HG03457 (cell line): ENCODE data around the gene SLC22A17.
"Not testable (repeated sequence)": the region's sequence is repeated elsewhere in the genome, so short reads cannot be mapped to it uniquely, and the experiment has no call there.

Source experiments
- ATAC-seq: cut with Tn5 transposase; IDR thresholded peaks from one replicate; pipeline ENCODE4 v1.9.1; 2021; ENCODE audit warnings: moderate number of reproducible peaks; ENCODE audit not compliant: unreplicated experiment

SLC22A17 gene

GRCh38 chr14:23352506-23353432, at the start of gene SLC22A17:
Gene SLC22A17, minus strand, starts transcription at chr14:23352887.
- no peak for ATAC-seq

GRCh38 chr14:23401291-23401690, 48.6 kb upstream of the SLC22A17 start:
- ATAC-seq: no peak

GRCh38 chr14:23400496-23401149, 47.9 kb upstream of the SLC22A17 start:
- not testable (repeated sequence) for ATAC-seq

GRCh38 chr14:23399591-23399990, 46.9 kb upstream of the SLC22A17 start:
- ATAC-seq: no peak

GRCh38 chr14:23399136-23399535, 46.4 kb upstream of the SLC22A17 start:
- ATAC-seq: no peak

- no peak for ATAC-seq
These were observed 45.7 kb upstream of the SLC22A17 start for GRCh38 chr14:23398348-23398747.

DNA sequence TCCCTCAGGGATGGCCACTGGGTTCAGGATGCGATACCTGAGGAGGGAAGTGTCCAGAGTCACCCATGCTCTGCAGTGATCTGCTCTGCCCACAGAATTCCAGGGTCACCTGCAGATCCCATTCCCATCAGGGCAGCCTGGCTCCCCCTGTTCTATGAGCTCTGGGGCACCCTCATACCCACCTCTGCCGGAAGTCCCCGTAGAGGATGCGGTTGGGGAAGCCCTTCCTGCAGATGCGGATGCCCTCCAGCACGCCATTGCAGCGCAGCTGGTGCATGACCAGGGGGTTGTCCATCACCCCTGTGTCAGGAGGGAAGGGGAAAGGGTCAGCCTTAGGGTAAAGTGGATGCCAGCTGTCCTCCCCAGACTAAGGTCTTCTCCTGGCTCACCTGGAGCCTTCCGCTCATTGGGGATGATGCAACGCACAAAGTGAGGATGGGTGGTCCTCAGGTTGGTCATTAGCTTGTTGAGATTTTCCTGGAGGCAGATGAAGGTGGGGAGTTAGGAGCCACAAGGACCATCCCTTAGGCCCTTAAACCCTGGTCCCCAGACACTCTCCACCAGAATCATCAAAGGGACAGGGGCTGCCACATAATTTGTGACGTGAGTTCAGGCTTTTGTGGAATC, 44.2 kb upstream of the SLC22A17 start:
- ATAC-seq: no peak

DNA sequence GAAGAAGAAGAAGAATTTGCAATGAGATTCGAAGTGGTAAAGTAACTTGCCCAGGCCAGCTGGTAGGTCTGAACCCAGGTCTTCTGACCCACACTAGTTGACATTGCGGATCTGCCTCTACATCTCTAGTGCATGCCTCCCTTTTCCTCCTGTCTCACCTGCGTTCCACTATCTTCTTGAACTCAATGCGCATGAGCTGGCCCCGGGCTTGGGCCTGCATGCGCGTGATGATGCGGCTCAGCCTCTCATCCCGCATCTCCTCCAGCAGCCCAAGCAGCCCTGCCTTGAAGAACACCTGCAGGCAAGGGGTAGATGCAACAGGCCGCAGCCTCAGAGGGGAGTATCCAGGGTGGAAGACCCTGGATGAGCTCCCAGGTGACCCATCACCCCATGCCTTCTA, 43.4 kb upstream of the SLC22A17 start:
- ATAC-seq: no peak

DNA sequence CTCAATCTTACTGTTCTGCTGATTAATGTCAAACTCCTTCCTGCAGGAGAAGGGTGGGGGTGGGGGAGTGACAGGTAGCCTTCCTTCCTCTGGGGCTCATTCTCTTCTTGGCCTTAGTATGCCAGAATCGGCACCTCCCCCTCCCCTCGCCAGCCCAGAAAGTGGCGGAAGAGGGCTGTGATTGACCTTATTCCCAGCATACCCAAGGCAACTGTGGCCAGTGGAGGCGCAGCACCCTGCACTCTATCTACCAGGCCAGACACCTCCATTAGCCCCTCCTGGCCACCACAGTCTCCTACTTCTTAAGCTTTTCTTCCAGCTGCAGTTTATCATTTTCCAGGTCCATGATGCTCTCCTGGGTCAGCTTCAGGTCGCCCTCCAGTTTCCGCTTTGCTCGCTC, 39.9 kb upstream of the SLC22A17 start:
- no peak for ATAC-seq

DNA sequence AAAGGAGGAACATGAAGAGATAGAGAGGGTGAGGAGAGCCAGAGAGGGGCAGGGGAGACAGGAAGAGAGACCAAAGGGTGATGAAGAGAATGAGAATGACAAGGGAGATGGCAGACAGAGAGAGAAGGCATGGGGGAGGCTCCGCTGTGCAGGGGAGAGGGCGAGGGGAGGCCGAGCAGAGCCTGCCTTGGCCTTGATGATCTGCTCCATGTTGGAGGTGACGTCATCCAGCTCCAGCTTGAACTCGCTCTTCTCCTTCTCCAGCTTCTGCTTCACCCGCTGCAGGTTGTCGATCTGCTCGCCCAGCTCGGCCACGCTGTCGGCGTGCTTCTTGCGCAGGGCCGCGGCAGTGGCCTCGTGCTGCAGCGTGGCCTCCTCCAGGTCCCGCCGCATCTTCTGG, 37.2 kb upstream of the SLC22A17 start:
- not testable (repeated sequence) for ATAC-seq

- ATAC-seq: no peak
These were observed 36.7 kb upstream of the SLC22A17 start for GRCh38 chr14:23389396-23389795.

- ATAC-seq: no peak
These were observed 36.3 kb upstream of the SLC22A17 start for GRCh38 chr14:23388996-23389395.

GRCh38 chr14:23387916-23388882, 35.5 kb upstream of the SLC22A17 start:
- ATAC-seq: no peak

- no peak for ATAC-seq
These were observed 34.3 kb upstream of the SLC22A17 start for GRCh38 chr14:23386999-23387398.

DNA sequence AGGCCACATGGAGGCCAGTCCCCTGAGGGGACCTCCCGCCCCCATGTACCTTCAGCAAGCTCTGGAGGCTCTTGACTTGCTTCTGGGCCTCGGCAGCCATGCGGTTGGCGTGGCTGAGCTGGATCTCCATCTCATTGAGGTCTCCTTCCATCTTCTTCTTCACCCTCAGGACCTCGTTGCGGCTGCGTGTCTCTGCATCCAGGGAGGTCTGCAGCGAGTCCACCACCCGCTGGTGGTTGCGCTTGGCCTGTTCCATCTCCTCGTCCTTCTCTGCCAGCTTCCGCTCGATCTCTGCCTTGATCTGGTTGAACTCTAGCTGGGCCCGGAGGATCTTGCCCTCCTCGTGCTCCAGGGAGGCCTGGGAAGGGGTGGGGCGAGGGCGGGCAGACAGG, 33.6 kb upstream of the SLC22A17 start:
- not testable (repeated sequence) for ATAC-seq

DNA sequence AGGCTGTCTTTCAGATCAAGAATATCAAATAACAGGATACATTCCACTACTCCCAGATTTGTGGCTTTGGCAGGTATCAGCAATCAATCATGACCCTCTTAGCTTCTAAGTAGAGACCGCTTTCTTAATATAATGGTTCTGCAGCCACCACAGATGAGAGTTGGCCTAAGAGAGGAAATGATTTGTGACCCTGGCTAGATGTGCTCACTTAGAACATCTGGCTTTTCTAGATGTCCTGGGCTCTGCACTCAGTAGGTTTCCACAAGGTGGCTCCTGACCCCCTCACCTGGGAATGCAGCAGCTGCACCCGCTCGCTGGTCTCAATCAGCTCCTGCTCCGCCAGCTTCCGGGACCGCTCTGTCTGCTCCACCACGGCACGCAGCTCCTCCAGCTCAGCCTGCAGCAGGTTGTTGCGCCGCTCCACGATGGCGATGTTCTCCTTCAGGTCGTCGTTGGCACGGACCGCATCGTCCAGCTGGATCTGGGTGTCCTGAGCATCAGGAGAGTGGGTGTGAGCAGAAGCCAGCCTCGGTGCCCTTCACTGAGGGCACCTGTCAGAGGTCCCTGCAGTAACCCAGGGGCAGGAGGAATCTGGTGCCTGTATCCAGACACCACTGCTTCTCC, 33.1 kb upstream of the SLC22A17 start:
- no peak for ATAC-seq

- ATAC-seq: no peak
These were observed 32.6 kb upstream of the SLC22A17 start for GRCh38 chr14:23385244-23385641.

DNA sequence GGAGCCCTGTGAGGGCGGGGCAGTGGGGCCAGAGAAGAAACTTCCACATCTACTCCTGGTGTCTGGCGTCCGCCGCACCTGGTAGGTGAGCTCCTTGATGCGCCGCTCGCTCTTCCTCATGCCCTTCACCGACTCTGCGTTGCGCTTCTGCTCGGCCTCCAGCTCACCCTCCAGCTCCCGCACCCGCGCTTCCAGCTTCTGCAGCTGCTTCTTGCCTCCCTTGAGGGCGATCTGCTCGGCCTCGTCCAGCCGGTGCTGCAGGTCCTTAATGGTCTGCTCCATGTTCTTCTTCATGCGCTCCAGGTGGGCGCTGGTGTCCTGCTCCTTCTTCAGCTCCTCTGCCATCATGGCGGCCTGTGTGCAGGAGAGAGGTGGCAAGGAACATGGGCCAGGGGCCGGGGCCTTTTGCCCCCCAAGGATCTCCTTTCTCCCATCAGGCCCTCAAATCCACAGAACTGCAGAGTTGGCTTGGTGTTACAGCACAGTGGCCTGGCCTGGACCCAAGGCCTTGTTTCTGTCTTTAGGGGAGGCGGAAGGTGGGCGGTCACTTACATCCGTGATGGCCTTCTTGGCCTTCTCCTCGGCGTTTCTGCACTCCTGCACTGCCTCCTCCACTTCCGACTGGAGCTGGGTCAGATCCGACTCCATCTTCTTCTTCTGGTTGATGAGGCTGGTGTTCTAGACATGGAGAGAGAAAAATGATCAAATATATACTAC, 31.8 kb upstream of the SLC22A17 start:
- no peak for ATAC-seq

DNA sequence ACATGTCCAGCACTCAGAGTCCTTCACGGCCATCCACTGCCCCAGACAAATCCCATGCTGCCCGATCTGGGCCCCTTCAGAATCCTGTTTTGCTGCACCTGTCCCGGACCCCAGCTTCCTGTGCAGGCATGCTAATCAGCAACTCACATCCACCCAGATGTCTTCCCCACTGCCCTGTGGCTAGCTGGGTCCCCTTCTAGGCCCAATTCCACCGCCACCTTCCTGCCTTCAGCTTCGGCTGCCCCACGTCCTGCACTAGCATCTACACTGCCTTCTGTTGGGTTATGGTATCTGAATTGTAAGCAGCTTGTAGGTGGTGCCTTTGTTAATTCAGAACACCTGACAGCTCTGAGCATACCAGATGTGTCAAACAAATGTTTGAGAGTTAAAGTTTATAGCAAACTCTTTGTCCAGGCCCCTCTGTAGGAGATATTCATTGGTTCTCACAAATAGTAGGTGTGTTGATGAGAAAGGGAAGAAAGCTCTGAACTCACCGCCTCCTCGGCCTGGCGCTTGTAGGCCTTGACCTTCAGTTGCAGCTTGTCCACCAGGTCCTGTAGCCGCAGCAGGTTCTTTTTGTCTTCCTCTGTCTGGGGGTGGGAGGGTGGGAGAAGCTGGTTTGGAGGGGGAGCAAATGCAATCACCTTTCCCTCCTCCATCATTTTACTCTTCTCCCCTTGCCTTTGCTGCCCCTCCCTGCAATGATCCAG, 30.2 kb upstream of the SLC22A17 start:
- no peak for ATAC-seq
